Mesenchymal stem cell (in vitro differentiated cells and primary cell): Measurements from ENCODE around the gene ZC3H13.

Experiments
- DNase-seq: peaks from one replicate; pipeline ENCODE4 v3.0.0-alpha.2; 2013
- H2AFZ ChIP-seq: one replicate; pipeline ENCODE4 v1.6.1; 2013; ENCODE audit warnings: low read depth, mild to moderate bottlenecking, control low read depth, inconsistent platforms, low read length, moderate library complexity
- H2AK5ac ChIP-seq: 2 replicates; pipeline ENCODE4 v1.6.1; 2013; ENCODE audit warnings: low read length, moderate library complexity, mild to moderate bottlenecking, inconsistent platforms; ENCODE audit not compliant: severe bottlenecking
- H2BK120ac ChIP-seq: one replicate; pipeline ENCODE4 v1.6.1; 2013; ENCODE audit warnings: low read depth, mild to moderate bottlenecking, inconsistent platforms, low read length, moderate library complexity
- H2BK12ac ChIP-seq, 2 experiments: one replicate each; pipeline ENCODE4 v1.6.1; 2013; ENCODE audit warnings: inconsistent platforms in 2 of 2, low read length in 2 of 2, mild to moderate bottlenecking in 2 of 2, moderate library complexity in 2 of 2, control low read depth in 1 of 2
- H2BK15ac ChIP-seq: one replicate; pipeline ENCODE4 v1.6.1; 2013; ENCODE audit warnings: mild to moderate bottlenecking, low read depth, inconsistent platforms; ENCODE audit not compliant: poor library complexity, severe bottlenecking
- H2BK5ac ChIP-seq: 2 replicates; pipeline ENCODE4 v1.6.1; 2013; ENCODE audit warnings: low read depth, mild to moderate bottlenecking, low read length, control low read depth, inconsistent platforms; ENCODE audit not compliant: poor library complexity, severe bottlenecking
- H3K14ac ChIP-seq, 2 experiments: one replicate each; pipeline ENCODE4 v1.6.1; 2013; ENCODE audit warnings: inconsistent platforms in 2 of 2, low read length in 2 of 2, control low read depth in 1 of 2, mild to moderate bottlenecking in 1 of 2, moderate library complexity in 1 of 2
- H3K18ac ChIP-seq, 2 experiments: one replicate each; pipeline ENCODE4 v1.6.1; 2013; ENCODE audit warnings: inconsistent platforms in 2 of 2, low read length in 2 of 2, control low read depth in 1 of 2, low read depth in 1 of 2, mild to moderate bottlenecking in 1 of 2
- H3K23ac ChIP-seq, 2 experiments: one replicate each; pipeline ENCODE4 v1.6.1; 2013; ENCODE audit warnings: inconsistent platforms in 2 of 2, low read length in 2 of 2, mild to moderate bottlenecking in 2 of 2, moderate library complexity in 2 of 2, control low read depth in 1 of 2
- H3K27ac ChIP-seq: 2 replicates; pipeline ENCODE4 v1.5.1; 2013; ENCODE audit warnings: mild to moderate bottlenecking, moderate library complexity, low read length, control low read depth, inconsistent platforms; ENCODE audit not compliant: poor library complexity, severe bottlenecking
- H3K27me3 ChIP-seq, 2 experiments: 2 replicates each; pipeline versions ENCODE4 v1.6.1 to v1.7.0; 2013; ENCODE audit warnings: low read length in 2 of 2, mild to moderate bottlenecking in 2 of 2, moderate library complexity in 2 of 2, control low read depth in 1 of 2, inconsistent platforms in 1 of 2; ENCODE audit not compliant: control insufficient read depth in 1 of 2, insufficient read depth in 1 of 2
- H3K36me3 ChIP-seq, 2 experiments: 2 replicates each; pipeline versions ENCODE4 v1.6.1 to v1.7.0; 2013; ENCODE audit warnings: low read length in 2 of 2, control low read depth in 1 of 2, inconsistent platforms in 1 of 2, low read depth in 1 of 2, mild to moderate bottlenecking in 1 of 2; ENCODE audit not compliant: insufficient read depth in 2 of 2, control insufficient read depth in 1 of 2
- H3K4ac ChIP-seq, 2 experiments: one replicate each; pipeline ENCODE4 v1.6.1; 2013; ENCODE audit warnings: inconsistent platforms in 2 of 2, low read length in 2 of 2, mild to moderate bottlenecking in 2 of 2, moderate library complexity in 2 of 2, control low read depth in 1 of 2, low read depth in 1 of 2
- H3K4me1 ChIP-seq: 2 replicates; pipeline ENCODE4 v1.6.1; 2013; ENCODE audit warnings: low read depth, low read length, control low read depth; ENCODE audit not compliant: control insufficient read depth, insufficient read depth
- H3K4me2 ChIP-seq: 2 replicates; pipeline ENCODE4 v1.6.1; 2013; ENCODE audit warnings: low read length, mild to moderate bottlenecking, inconsistent platforms; ENCODE audit not compliant: poor library complexity, severe bottlenecking
- H3K4me3 ChIP-seq, 2 experiments: 2 replicates each; pipeline versions ENCODE4 v1.5.1 to v1.7.0; 2013; ENCODE audit warnings: low read length in 2 of 2, mild to moderate bottlenecking in 2 of 2, control low read depth in 1 of 2, low read depth in 1 of 2; ENCODE audit not compliant: insufficient read depth in 1 of 2
- H3K79me1 ChIP-seq: replicated peaks from 2 replicates; pipeline ENCODE4 v1.6.1; 2013; ENCODE audit warnings: mild to moderate bottlenecking, control low read depth, low read length, inconsistent platforms; ENCODE audit not compliant: poor library complexity, severe bottlenecking
- H3K9ac ChIP-seq: 2 replicates; pipeline ENCODE4 v1.7.0; 2013; ENCODE audit warnings: mild to moderate bottlenecking, low read length, moderate library complexity
- H3K9me3 ChIP-seq: 2 replicates; pipeline ENCODE4 v1.7.0; 2013; ENCODE audit warnings: mild to moderate bottlenecking, low read length; ENCODE audit not compliant: control insufficient read depth
- H4K8ac ChIP-seq: one replicate; pipeline ENCODE4 v1.6.1; 2013; ENCODE audit warnings: inconsistent platforms, mild to moderate bottlenecking, low read length, moderate library complexity
- H4K91ac ChIP-seq: one replicate; pipeline ENCODE4 v1.6.1; 2013; ENCODE audit warnings: mild to moderate bottlenecking, low read length, inconsistent platforms
- WGBS: methylation state at CpG from one replicate; pipeline ENCODE4 v1.1.7; 2013; ENCODE audit warnings: mixed read lengths; 5-methylcytosine and 5-hydroxymethylcytosine counted together

The ZC3H13 gene

GRCh38 chr13:46057256-46058015 is 4.9 kb upstream of the ZC3H13 start:
- H2BK15ac ChIP-seq: no peak overlapping the region
- peak overlapping the region; percentile 60 for H2AFZ ChIP-seq
- H3K9me3 ChIP-seq: no peaks in the 10 kb centered on the region
- H2BK12ac ChIP-seq: no peak overlapping the region
- no peak overlapping the region for H3K4me3 ChIP-seq
- H4K8ac ChIP-seq: no peak overlapping the region
- H3K4me2 ChIP-seq: no peak overlapping the region
- H3K27ac ChIP-seq: no peak overlapping the region
- no peaks in the 10 kb centered on the region for H3K4me1 ChIP-seq
- no peak overlapping the region for H3K23ac ChIP-seq
- H2BK120ac ChIP-seq: no peak overlapping the region
- no peak overlapping the region for H3K14ac ChIP-seq
- peak; percentile 8 for DNase-seq
- no peaks in the 10 kb centered on the region for H3K36me3 ChIP-seq
- no peak overlapping the region for H3K18ac ChIP-seq
- H4K91ac ChIP-seq: no peak overlapping the region
- no peak overlapping the region for H3K4ac ChIP-seq
- no peak overlapping the region for H2AK5ac ChIP-seq
- no peak overlapping the region for H2BK5ac ChIP-seq
- H3K79me1 ChIP-seq: peaks cover 3% of the 10 kb centered on the region
- H3K27me3 ChIP-seq: no peaks in the 10 kb centered on the region
- H3K9ac ChIP-seq: no peak overlapping the region
- 86% methylated on average over 1 of the region's 5 CpGs for WGBS

DNA sequence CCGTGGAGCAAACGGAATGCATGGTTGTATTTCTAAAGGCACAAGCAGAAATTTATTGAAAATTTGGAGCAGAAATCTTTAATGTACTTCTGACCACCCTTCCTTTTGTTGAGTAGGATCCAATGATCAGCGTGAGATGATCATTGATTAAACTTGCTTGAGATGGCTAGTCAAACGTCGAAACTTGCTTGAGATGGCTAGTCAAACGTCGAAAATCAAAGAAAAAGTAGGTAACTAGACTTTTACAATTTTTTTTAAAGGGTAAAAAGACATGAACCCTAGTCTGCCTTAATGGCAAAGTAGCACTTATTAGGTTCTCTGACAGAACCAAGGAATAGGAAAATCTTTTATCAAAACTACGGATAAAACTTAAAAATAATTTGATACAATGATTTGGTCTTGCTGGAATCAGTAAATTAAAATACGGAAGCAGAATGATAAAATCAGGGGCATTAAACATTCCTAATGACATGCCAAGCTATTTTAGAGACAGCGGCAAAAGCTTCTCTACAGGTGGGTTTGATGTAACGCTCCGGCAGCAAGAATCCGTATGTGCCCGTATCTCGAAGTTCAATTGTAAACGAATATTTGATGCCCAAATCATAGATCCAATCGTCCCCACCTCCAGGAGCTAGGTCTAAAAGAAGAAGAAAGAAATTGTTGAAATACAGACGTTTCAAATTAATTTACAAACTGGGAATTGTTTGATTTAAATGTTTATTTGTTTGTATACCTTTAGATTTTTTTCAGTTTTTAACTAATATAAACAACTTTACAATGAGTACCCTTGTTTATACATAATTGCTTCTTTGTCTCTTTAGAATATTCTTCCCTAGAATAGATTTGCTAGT is 841 bp upstream of the ZC3H13 start:
- Histone ChIP-seq H3K9me3 (no peaks in the 10 kb centered on the region), H3K18ac (no peak overlapping the region), H2AFZ (no peak overlapping the region), H4K8ac (no peak overlapping the region), H3K23ac (no peak overlapping the region), H3K79me1 (peaks cover 3% of the 10 kb centered on the region), H2BK12ac (no peak overlapping the region), H3K14ac (no peak overlapping the region), H3K27me3 (no peaks in the 10 kb centered on the region), H3K4me2 (peak overlapping the region; percentile 70), H3K36me3 (no peaks in the 10 kb centered on the region), H3K9ac (peak overlapping the region; percentile 97), H3K4me3 (peak overlapping the region in 1 of 2 experiments; percentile 92), H2BK15ac (no peak overlapping the region), H3K27ac (no peak overlapping the region), H3K4me1 (no peaks in the 10 kb centered on the region), H2BK120ac (no peak overlapping the region), H2AK5ac (no peak overlapping the region), H4K91ac (no peak overlapping the region), H2BK5ac (no peak overlapping the region), H3K4ac (no peak overlapping the region)
- 50% methylated on average over 12 of the region's 18 CpGs for WGBS
- DNase-seq: no peak

DNA sequence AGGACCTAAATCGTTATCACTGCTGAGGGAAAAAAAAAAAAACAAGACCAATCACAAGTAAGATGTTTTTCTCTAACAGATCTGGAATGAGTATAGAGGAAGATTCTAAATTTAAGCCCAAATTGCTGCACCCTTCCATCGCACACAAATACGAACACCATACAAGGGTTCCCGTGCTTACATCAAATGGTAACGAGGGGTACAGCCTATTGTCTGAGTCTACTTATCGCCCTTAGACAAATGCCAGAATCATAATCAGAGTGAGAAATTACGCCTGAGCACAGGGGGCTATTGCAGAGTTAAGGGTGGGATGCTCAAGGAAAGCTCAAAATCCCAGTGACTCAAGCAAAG is 603 bp downstream of the ZC3H13 start:
- Histone ChIP-seq H3K14ac (no peak overlapping the region), H3K9ac (peak overlapping the region; percentile 97)
- WGBS: 0% methylated on average over 5 of the region's 7 CpGs

DNA sequence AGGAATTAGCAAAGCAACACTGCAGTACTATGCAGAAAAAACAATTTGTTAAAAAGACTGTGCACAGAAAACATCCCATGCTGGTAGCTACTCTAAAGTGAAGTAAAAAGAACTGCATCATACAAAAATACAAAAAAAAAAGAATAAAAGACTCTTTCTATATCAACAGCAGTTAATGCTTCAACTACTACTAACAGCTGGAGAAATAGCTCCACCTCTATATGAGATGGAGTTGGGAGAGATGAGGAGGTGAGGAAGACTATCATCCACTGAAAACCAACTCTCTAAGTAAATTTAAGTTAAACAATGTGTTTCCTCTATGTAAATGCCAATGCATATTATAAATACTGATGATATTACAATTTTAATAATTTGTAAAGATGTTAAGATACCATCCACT is 1.8 kb downstream of the ZC3H13 start:
- H3K4me1 ChIP-seq: no peaks in the 10 kb centered on the region
- H3K27ac ChIP-seq: no peak overlapping the region
- H3K4me2 ChIP-seq: no peak overlapping the region
- H3K4ac ChIP-seq: no peak overlapping the region
- no peak overlapping the region for H2BK12ac ChIP-seq
- H2AFZ ChIP-seq: no peak overlapping the region
- H3K23ac ChIP-seq: no peak overlapping the region
- H3K14ac ChIP-seq: no peak overlapping the region
- no peak overlapping the region for H2AK5ac ChIP-seq
- H3K36me3 ChIP-seq: no peaks in the 10 kb centered on the region
- H4K8ac ChIP-seq: no peak overlapping the region
- H3K9me3 ChIP-seq: no peaks in the 10 kb centered on the region
- no peak overlapping the region for H2BK120ac ChIP-seq
- no peak overlapping the region for H2BK15ac ChIP-seq
- H2BK5ac ChIP-seq: no peak overlapping the region
- H3K27me3 ChIP-seq: no peaks in the 10 kb centered on the region
- H3K79me1 ChIP-seq: peaks cover 3% of the 10 kb centered on the region
- H4K91ac ChIP-seq: no peak overlapping the region
- H3K4me3 ChIP-seq: peak overlapping the region in 1 of 2 experiments; percentile 92
- peak overlapping the region; percentile 97 for H3K9ac ChIP-seq
- no peak overlapping the region for H3K18ac ChIP-seq
- DNase-seq: no peak

More for the DNA sequence above, 603 bp downstream of the ZC3H13 start:
- no peak overlapping the region for H4K91ac ChIP-seq
- H3K79me1 ChIP-seq: peaks cover 3% of the 10 kb centered on the region
- H3K27ac ChIP-seq: no peak overlapping the region
- H3K4me2 ChIP-seq: peak overlapping the region; percentile 71
- H3K4ac ChIP-seq: no peak overlapping the region
- H2BK120ac ChIP-seq: peak overlapping the region; percentile 42
- no peak overlapping the region for H2BK5ac ChIP-seq
- peak overlapping the region; percentile 92 for H3K4me3 ChIP-seq
- H2BK12ac ChIP-seq: no peak overlapping the region
- no peak overlapping the region for H3K23ac ChIP-seq
- H3K4me1 ChIP-seq: no peaks in the 10 kb centered on the region
- DNase-seq: no peak
- no peaks in the 10 kb centered on the region for H3K27me3 ChIP-seq
- peak overlapping the region in 1 of 2 experiments; percentile 96 for H3K18ac ChIP-seq
- no peak overlapping the region for H2AK5ac ChIP-seq
- peak overlapping the region; percentile 52 for H4K8ac ChIP-seq
- no peak overlapping the region for H2BK15ac ChIP-seq
- H3K9me3 ChIP-seq: no peaks in the 10 kb centered on the region
- H3K36me3 ChIP-seq: no peaks in the 10 kb centered on the region
- peak overlapping the region; percentile 66 for H2AFZ ChIP-seq
